Left lung (tissue), 10 donors: ENCODE data around the gene ASCC1. TPM values are rescaled to one million over a fixed set of nuclear protein-coding genes. Genes with fewer than 3 reads are reported as not detected.

ENCODE experiments used
- ATAC-seq: fragments of 200-7000 bp; cut with Tn5 transposase; one replicate; pipeline ENCODE4 v1.9.1; 2020; ENCODE audit warnings: moderate library complexity
- DNase-seq, 4 donors: peaks; one replicate each; pipeline ENCODE4 v3.0.0-alpha.2; 2013 to 2020
- H3K27ac ChIP-seq, 2 donors: fragments of 200-600 bp; sonication (generic) in 1 of 2; one replicate each; pipeline versions ENCODE4 v1.5.0 to v1.8.0; 2020 to 2021
- H3K27me3 ChIP-seq, 2 donors: fragments of 200-600 bp; sonication (generic) in 1 of 2; one replicate each; pipeline versions ENCODE4 v1.5.0 to v1.8.0; 2020 to 2021
- H3K36me3 ChIP-seq, 2 donors: fragments of 200-600 bp; sonication (generic) in 1 of 2; one replicate each; pipeline versions ENCODE4 v1.5.0 to v1.8.0; 2020 to 2021
- H3K4me1 ChIP-seq, 2 donors: fragments of 200-600 bp; one replicate each; pipeline ENCODE4 v1.8.0; 2021
- H3K4me3 ChIP-seq, 2 donors: fragments of 200-600 bp; sonication (generic) in 1 of 2; one replicate each; pipeline versions ENCODE4 v1.5.0 to v1.8.0; 2020 to 2021; ENCODE audit warnings: mild to moderate bottlenecking in 1 of 2
- H3K9me3 ChIP-seq, 2 donors: fragments of 200-600 bp; sonication (generic) in 1 of 2; one replicate each; pipeline versions ENCODE4 v1.5.0 to v1.8.0; 2020 to 2021
- intact Hi-C, 2 donors: fragments of 100-400 bp; cut with DNase I; formaldehyde crosslinking; loops; one replicate each; pipeline versions ENCODE4 v1.11.2 to v1.14.2; 2022
- polyA plus RNA-seq, 6 donors: library from polyadenylated mRNA; unstranded; fragments of 120-200 nt; gene quantifications; one replicate each; pipeline ENCODE4 v1.2.1, GENCODE V29; 2013; ENCODE audit not compliant: insufficient read length in 6 of 6
- total RNA-seq, 2 donors: library from RNA; stranded (reverse); fragmentation: NEBNext Ultra II Directional; extraction: Animal tissue kit (Norgen Biotek cat#: 25700); gene quantifications; one replicate each; pipeline ENCODE4 v1.2.1, GENCODE V29; 2021
- TF ChIP-seq, protein P1 (sequence below), 2 donors: fragments of 200-600 bp; sonication (generic) in 1 of 2; IDR thresholded peaks; one replicate each; pipeline versions ENCODE4 v1.5.0 to v1.8.0; 2021; ENCODE audit warnings: antibody characterized with exemption in 2 of 2
- donor health status: DM: no; HTN: yes; CAD: no.
- donor health status: DM: no; HTN: no; CAD: no.

Gene ASCC1
- total and polyA plus RNA-seq, 8 donors, result 27.0 to 48.2 (median 37.4) TPM

DNA sequence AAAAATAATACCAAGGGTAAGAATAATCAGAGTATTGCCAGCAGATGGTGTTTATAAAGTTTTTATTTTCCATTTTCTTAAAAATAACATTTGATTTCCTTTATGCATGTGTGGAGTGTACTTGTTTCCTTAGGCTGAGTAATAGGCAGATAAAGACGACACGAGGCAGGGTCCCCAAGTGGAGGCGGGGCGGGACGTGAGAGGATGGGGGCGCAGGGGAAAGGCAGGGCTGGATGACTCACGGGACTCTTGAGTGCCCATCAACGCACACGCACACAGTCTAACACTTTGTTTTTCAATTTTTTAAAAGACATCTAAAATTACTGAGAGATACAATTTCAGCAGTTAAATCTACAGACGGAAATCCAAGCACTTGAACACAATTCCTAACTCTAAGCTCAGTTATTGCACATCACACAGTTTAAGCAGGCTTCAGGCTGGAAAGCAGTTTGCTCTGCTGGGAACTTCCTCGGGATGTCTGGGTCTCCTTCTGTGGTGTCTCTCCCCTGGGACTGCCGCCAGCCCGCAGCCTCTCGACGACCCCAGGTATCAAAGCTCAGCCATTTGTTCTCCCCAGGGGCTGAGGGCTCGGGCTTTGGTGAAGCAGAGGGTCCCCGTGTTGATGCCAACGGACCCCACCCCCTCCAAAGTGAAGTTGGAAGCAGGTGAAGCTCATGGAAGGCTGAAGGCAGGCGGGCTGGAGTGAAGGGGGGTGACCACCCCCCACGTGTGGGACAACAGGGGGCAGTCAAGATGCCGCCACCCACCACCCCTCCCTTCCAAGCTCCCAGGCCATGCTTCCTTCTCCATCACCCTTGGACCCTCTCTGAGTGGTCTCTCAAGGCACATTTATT, 156.9 kb downstream of the ASCC1 start:
- H3K4me1 ChIP-seq, result no peaks in the 10 kb centered on the region
- H3K4me3 ChIP-seq, result no peak overlapping the region
- ATAC-seq, result peak; percentile 33
- TF ChIP-seq, protein P1, sequence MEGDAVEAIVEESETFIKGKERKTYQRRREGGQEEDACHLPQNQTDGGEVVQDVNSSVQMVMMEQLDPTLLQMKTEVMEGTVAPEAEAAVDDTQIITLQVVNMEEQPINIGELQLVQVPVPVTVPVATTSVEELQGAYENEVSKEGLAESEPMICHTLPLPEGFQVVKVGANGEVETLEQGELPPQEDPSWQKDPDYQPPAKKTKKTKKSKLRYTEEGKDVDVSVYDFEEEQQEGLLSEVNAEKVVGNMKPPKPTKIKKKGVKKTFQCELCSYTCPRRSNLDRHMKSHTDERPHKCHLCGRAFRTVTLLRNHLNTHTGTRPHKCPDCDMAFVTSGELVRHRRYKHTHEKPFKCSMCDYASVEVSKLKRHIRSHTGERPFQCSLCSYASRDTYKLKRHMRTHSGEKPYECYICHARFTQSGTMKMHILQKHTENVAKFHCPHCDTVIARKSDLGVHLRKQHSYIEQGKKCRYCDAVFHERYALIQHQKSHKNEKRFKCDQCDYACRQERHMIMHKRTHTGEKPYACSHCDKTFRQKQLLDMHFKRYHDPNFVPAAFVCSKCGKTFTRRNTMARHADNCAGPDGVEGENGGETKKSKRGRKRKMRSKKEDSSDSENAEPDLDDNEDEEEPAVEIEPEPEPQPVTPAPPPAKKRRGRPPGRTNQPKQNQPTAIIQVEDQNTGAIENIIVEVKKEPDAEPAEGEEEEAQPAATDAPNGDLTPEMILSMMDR (IDR thresholded peaks at IDR 0.05), result no peak
- intact Hi-C loops, result no loop called here
- DNase-seq, result no peak
- no peak overlapping the region for H3K27ac ChIP-seq
- H3K27me3 ChIP-seq, result no peaks in the 10 kb centered on the region
- no peaks in the 10 kb centered on the region for H3K9me3 ChIP-seq
- peaks cover 0 to 4% of the 10 kb centered on the region in 2 donors for H3K36me3 ChIP-seq

DNA sequence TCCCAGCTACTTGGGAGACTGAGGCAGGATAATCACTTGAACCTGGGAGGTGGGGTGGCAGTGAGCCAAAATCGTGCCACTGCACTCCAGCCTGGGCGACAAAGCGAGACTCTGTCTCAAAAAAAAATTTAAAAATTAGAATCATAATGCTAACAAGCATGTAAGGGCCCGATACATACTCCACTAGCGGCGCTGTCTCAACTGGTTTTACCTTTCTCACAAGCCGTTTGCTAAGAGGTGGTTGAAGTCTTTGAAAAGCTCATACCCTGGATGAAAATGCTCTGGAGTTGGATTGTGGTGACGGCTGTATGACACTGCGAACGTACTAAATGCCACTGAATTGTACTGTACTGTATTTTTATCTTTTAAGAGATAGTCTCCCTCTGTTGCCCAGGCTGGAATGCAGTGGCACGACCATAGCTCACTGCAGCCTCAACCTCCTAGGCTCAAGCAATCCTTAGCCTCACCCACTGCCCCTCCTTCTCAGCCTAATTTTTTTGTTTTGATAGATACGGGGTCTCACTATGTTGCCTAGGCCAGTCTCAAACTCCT, 157.7 kb downstream of the ASCC1 start:
- no peak for ATAC-seq
- H3K4me1 ChIP-seq, result no peaks in the 10 kb centered on the region
- H3K9me3 ChIP-seq, result no peaks in the 10 kb centered on the region
- no peak overlapping the region for H3K27ac ChIP-seq
- intact Hi-C loops, result no loop called here
- H3K4me3 ChIP-seq, result no peak overlapping the region
- TF ChIP-seq, protein P1 (IDR thresholded peaks at IDR 0.05), result no peak
- H3K27me3 ChIP-seq, result no peaks in the 10 kb centered on the region
- peaks cover 0 to 4% of the 10 kb centered on the region in 2 donors for H3K36me3 ChIP-seq
- DNase-seq, result no peak

DNA sequence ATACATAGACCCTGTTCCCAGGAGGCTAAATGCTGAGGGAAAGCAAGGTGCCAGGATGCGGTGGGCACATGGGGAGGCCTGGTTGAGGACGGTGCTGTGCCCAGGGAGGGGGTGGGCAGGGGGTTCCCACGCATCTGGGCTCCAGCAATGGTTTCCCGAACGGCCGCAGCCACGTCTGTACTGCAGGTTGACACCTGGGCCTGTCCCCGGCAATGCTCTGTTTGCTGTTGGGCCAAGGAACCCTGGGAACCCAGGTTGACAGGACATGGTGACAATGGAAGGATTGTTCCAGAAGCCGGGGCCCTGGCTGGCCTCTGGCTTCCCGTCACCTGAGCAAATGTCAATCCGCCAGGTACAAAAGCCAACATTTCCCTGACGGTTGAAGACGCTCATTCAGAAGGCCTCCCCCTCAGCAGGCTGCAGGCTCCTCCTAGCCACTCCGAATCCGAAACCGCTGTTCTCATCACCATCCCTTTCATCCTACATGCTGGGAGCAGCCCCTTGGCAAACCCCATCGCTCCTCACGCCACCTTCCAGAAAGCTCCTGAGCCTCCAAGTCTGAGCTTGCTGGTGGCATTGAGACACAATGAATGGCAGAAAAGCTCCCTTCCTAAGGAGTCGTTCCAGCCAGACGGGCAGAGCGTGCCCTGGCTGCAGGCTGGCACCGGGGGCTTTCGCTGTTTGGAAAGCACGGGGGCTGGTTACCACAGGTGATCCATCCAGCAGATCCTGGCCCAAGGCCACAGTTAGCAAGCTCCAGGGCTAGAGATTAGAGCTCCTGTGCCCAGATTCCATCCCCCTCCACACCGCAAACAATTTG, 158.9 kb downstream of the ASCC1 start:
- DNase-seq (no peak), ATAC-seq (no peak)
- Histone ChIP-seq H3K27me3 (no peaks in the 10 kb centered on the region), H3K36me3 (no peaks in the 10 kb centered on the region), H3K9me3 (no peaks in the 10 kb centered on the region), H3K4me1 (no peaks in the 10 kb centered on the region), H3K4me3 (no peak overlapping the region), H3K27ac (no peak overlapping the region)
- intact Hi-C loops, result no loop called here
- TF ChIP-seq, protein P1 (IDR thresholded peaks at IDR 0.05), result no peak

DNA sequence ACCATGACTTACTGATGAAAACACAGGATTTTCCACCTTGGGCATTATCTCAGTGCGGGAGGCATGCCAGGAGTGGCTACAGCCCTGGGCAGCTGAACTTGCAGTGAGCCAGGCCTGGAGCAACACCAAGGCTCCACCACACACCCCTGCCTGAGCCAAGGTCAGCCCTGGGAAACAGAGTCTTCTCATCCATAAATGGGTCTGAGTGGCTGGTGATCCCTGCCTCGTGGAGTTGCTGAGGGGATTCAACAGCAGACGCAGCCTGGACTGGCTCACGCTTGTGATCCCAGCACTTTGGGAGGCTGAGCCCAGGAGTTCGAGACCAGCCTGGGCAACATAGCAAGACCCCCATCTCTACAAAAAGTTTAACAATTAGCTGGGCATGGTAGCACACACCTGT, 160.0 kb downstream of the ASCC1 start:
- no peak for ATAC-seq
- Histone ChIP-seq H3K36me3 (no peaks in the 10 kb centered on the region), H3K27ac (no peak overlapping the region), H3K4me3 (no peak overlapping the region), H3K9me3 (no peaks in the 10 kb centered on the region), H3K27me3 (no peaks in the 10 kb centered on the region), H3K4me1 (no peaks in the 10 kb centered on the region)
- intact Hi-C loops, result no loop called here
- DNase-seq, result no peak
- TF ChIP-seq, protein P1 (IDR thresholded peaks at IDR 0.05), result no peak

DNA sequence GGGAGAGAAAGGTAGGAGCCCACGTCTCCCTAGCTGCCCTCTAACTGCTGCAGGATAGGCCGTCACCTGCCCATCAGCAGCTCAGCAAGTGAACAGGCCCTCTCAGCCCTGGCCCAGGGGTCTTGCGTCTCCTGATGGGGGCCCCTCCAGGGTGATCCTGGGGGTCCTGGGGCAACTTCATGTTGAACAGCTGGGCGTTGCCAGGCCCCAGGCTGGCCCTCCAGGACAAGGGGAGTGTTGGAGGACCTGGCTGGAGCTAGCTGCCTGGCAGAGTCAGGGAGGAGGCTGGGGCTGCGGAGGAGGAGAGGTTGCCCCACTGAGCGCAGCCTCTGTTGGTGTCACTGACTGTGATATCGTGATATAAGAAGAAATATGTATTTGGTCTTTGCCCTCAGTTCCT, 162.4 kb downstream of the ASCC1 start:
- no peak for ATAC-seq

More for the DNA sequence above, 162.4 kb downstream of the ASCC1 start:
- intact Hi-C loops, result no loop called here
- no peak overlapping the region for H3K4me3 ChIP-seq
- no peaks in the 10 kb centered on the region for H3K4me1 ChIP-seq
- no peaks in the 10 kb centered on the region for H3K36me3 ChIP-seq
- TF ChIP-seq, protein P1 (IDR thresholded peaks at IDR 0.05), result no peak
- H3K27me3 ChIP-seq, result no peaks in the 10 kb centered on the region
- no peak overlapping the region for H3K27ac ChIP-seq
- no peak for DNase-seq
- no peaks in the 10 kb centered on the region for H3K9me3 ChIP-seq
